Measurements from ENCODE around the gene CRACR2A. TPM values are rescaled to one million over a fixed set of nuclear protein-coding genes. Genes with fewer than 3 reads are reported as not detected.

Gene CRACR2A
- total RNA-seq, 1 donor from 2014 or later, result 4.4 TPM

DNA sequence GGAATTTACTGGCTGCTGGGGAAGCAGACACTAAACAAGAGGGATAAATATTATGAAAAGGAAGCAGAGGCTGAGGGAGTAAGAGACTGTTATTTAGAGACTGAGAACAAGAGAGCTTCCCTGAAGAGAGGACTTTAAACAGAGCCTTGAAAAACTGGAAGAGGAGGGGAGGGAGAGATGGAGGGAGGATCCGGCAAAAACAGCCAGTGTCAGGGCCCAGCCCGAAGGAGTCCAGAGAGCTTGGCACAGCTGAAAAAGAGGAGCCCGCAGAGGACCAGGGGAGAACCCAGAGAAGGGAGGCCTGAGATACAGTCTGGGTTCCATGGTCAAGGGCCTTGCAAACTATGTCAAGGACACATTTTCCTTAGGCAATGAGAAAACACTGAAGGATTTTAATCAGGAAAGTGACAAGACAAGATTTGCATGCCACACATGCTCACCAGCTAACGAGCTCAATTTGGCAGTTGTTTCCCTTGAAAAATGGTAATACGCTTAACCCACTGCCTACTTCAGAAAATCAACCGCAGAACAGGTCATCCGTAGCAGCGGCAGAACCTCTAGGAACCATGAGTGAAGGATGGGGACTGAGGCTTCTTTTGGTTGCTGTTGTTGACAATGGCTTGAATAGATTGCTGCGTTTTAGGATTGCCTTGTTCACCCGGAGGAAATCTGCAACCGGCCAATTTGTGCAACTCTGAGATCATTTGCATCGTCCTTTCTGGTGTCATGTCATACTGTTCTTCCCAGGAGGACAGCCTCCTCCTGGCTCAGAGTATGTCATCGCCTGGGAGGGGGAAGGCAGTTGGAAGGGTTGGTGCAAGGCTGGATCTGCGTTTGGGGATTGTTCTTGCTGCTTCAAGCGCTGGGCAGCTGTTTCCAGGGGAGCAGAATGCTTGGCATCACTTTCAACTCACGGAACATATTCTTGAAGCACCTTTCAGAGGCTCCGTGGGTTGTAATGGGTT lies 153.7 kb downstream of the CRACR2A start:
- no peaks in the 10 kb centered on the region for H3K36me3 ChIP-seq
- H3K27ac ChIP-seq, result no peak overlapping the region
- no peak for DNase-seq (ENCODE audit: extremely low spot score in 2 of 2)
- no peaks in the 10 kb centered on the region for H3K4me1 ChIP-seq
- no peaks in the 10 kb centered on the region for H3K9me3 ChIP-seq
- no peak for TF ChIP-seq POLR2AphosphoS5 (IDR thresholded peaks at IDR 0.05; ENCODE audit: insufficient read depth in 1 of 2, low read depth in 1 of 2)
- intact Hi-C loops (cut with DNase I), result no loop called here
- H3K4me3 ChIP-seq, result no peak overlapping the region
- H3K27me3 ChIP-seq, result no peaks in the 10 kb centered on the region

GRCh38 chr12:3597526-3598210 lies 155.2 kb downstream of the CRACR2A start:
- Histone ChIP-seq H3K4me1 (no peaks in the 10 kb centered on the region), H3K27me3 (no peaks in the 10 kb centered on the region), H3K27ac (no peak overlapping the region), H3K4me3 (no peak overlapping the region), H3K9me3 (no peaks in the 10 kb centered on the region), H3K36me3 (no peaks in the 10 kb centered on the region)
- intact Hi-C loops (cut with DNase I), result no loop called here
- DNase-seq (ENCODE audit: extremely low spot score in 2 of 2), result no peak
- TF ChIP-seq POLR2AphosphoS5 (IDR thresholded peaks at IDR 0.05; ENCODE audit: insufficient read depth in 1 of 2, low read depth in 1 of 2) (no peak), CTCF (IDR thresholded peaks at IDR 0.05) (no peak), POLR2A (IDR thresholded peaks at IDR 0.05) (no peak)

DNA sequence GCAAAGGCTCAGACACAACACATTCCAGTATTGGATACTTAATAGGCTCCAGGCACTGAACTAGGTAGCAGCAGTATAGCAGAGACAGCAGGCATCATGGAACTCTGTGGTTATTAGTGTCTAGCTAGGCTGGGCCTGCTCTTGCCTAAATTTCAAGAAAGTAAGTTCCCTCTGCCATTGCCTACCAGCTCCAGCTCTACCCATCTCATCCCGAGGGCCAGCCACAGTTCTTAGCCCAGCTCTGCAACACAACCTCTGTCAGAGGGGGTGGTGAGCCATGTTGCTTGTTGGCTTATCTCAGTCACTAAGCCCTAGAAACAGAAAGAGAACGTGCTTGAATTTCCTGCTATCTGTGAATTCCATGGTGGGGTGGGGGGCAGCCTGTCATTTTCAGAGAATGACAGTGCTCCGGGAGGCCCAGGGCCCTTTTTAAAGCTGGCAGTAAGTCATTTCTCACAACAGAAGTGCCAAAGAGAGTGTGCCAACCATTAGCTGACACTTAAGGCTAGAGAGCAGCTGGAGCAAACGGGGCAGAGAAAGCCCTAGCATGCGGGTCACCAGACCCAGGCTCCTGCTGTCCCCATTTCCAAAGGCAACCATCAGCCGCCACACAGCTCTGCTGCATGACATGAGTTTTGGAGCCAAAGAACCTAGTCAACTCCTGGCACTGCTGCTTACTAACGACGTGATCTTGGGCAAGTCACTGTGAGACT lies 156.1 kb downstream of the CRACR2A start:
- TF ChIP-seq POLR2AphosphoS5 (IDR thresholded peaks at IDR 0.05; ENCODE audit: insufficient read depth in 1 of 2, low read depth in 1 of 2) (no peak), POLR2A (IDR thresholded peaks at IDR 0.05) (no peak), CTCF (IDR thresholded peaks at IDR 0.05) (no peak)
- intact Hi-C loops (cut with DNase I), result no loop called here
- Histone ChIP-seq H3K36me3 (no peaks in the 10 kb centered on the region), H3K4me1 (no peaks in the 10 kb centered on the region), H3K27ac (no peak overlapping the region), H3K9me3 (no peaks in the 10 kb centered on the region), H3K4me3 (no peak overlapping the region), H3K27me3 (no peaks in the 10 kb centered on the region)
- DNase-seq (ENCODE audit: extremely low spot score in 2 of 2), result no peak

- TF ChIP-seq POLR2A (IDR thresholded peaks at IDR 0.05), result no peak
- no peak for TF ChIP-seq CTCF (IDR thresholded peaks at IDR 0.05)
- no peak for TF ChIP-seq POLR2AphosphoS5 (IDR thresholded peaks at IDR 0.05; ENCODE audit: insufficient read depth in 1 of 2, low read depth in 1 of 2)
- Histone ChIP-seq H3K4me3 (no peak overlapping the region), H3K27ac (no peak overlapping the region), H3K9me3 (no peaks in the 10 kb centered on the region), H3K36me3 (no peaks in the 10 kb centered on the region), H3K4me1 (no peaks in the 10 kb centered on the region), H3K27me3 (no peaks in the 10 kb centered on the region)
- DNase-seq (ENCODE audit: extremely low spot score in 2 of 2), result no peak
- intact Hi-C loops (cut with DNase I), result no loop called here
Measured at GRCh38 chr12:3595721-3596120, 157.2 kb downstream of the CRACR2A start.

GRCh38 chr12:3594966-3595365 lies 157.9 kb downstream of the CRACR2A start:
- Histone ChIP-seq H3K27ac (no peak overlapping the region), H3K9me3 (no peaks in the 10 kb centered on the region), H3K36me3 (no peaks in the 10 kb centered on the region), H3K4me3 (no peak overlapping the region), H3K4me1 (no peaks in the 10 kb centered on the region), H3K27me3 (no peaks in the 10 kb centered on the region)
- intact Hi-C loops (cut with DNase I), result no loop called here
- TF ChIP-seq POLR2A (IDR thresholded peaks at IDR 0.05) (no peak), POLR2AphosphoS5 (IDR thresholded peaks at IDR 0.05; ENCODE audit: insufficient read depth in 1 of 2, low read depth in 1 of 2) (no peak), CTCF (IDR thresholded peaks at IDR 0.05) (no peak)
- no peak for DNase-seq (ENCODE audit: extremely low spot score in 2 of 2)
